Measurements from ENCODE around the gene CHD5. TPM values are rescaled to one million over a fixed set of nuclear protein-coding genes. Genes with fewer than 3 reads are reported as not detected.

CHD5 gene
- total RNA-seq, 1 experiment from 2014 or later, result 0.39 TPM

- H3K4me3 Mint-ChIP-seq (ENCODE audit: unreplicated experiment), result no peak overlapping the region
- no peaks in the 10 kb centered on the region for H3K4me1 Mint-ChIP-seq (ENCODE audit: low read depth, unreplicated experiment)
- Histone ChIP-seq H3K36me3 (ENCODE audit: control insufficient read depth, insufficient read depth, low read length) (no peaks in the 10 kb centered on the region), H3K4me1 (no peaks in the 10 kb centered on the region), H3K27me3 (replicated peaks; ENCODE audit: control insufficient read depth, insufficient read depth, low read length) (no peaks in the 10 kb centered on the region), H3K9me3 (no peaks in the 10 kb centered on the region), H3K4me3 (ENCODE audit: low read depth, low read length) (no peak overlapping the region)
- H3K9me3 Mint-ChIP-seq (ENCODE audit: unreplicated experiment), result no peaks in the 10 kb centered on the region
- no peaks in the 10 kb centered on the region for H3K27me3 Mint-ChIP-seq (ENCODE audit: insufficient read depth, unreplicated experiment)
- CTCF ChIA-PET, result interaction anchor here (0.6 kb wide), 1 partner anchor 279 kb away, joined by 4 read pairs; no protein-coding TSS in a partner anchor
- intact Hi-C loops (cut with micrococcal nuclease; ENCODE audit: unreplicated experiment), result no loop called here
- H3K36me3 Mint-ChIP-seq (ENCODE audit: insufficient read depth, unreplicated experiment), result no peaks in the 10 kb centered on the region
- TF ChIP-seq CTCF (IDR thresholded peaks at IDR 0.05; ENCODE audit: insufficient read depth in 1 of 2, low read depth in 1 of 2, low read length in 1 of 2, severe bottlenecking in 1 of 2, unreplicated experiment in 1 of 2), result peak in 1 of 2 experiments; percentile 46
- H3K27ac Mint-ChIP-seq (ENCODE audit: unreplicated experiment), result no peak overlapping the region
- BruUV-seq (replicated peaks), result no TSS peak
- POLR2A ChIA-PET, result no interaction called here
- DNase-seq, result no peak
Measured at GRCh38 chr1:6171548-6172124, 8.5 kb downstream of the CHD5 start.

- Histone ChIP-seq H3K9me3 (no peaks in the 10 kb centered on the region), H3K36me3 (ENCODE audit: control insufficient read depth, insufficient read depth, low read length) (no peaks in the 10 kb centered on the region), H3K4me1 (no peaks in the 10 kb centered on the region), H3K27me3 (replicated peaks; ENCODE audit: control insufficient read depth, insufficient read depth, low read length) (no peaks in the 10 kb centered on the region), H3K4me3 (ENCODE audit: low read depth, low read length) (no peak overlapping the region)
- Mint-ChIP-seq H3K4me3 (ENCODE audit: unreplicated experiment) (no peak overlapping the region), H3K27me3 (ENCODE audit: insufficient read depth, unreplicated experiment) (no peaks in the 10 kb centered on the region), H3K4me1 (ENCODE audit: low read depth, unreplicated experiment) (no peaks in the 10 kb centered on the region), H3K36me3 (ENCODE audit: insufficient read depth, unreplicated experiment) (no peaks in the 10 kb centered on the region), H3K9me3 (ENCODE audit: unreplicated experiment) (no peaks in the 10 kb centered on the region), H3K27ac (ENCODE audit: unreplicated experiment) (no peak overlapping the region)
- TF ChIP-seq CTCF (IDR thresholded peaks at IDR 0.05; ENCODE audit: insufficient read depth in 1 of 2, low read depth in 1 of 2, low read length in 1 of 2, severe bottlenecking in 1 of 2, unreplicated experiment in 1 of 2), result no peak
- intact Hi-C loops (cut with micrococcal nuclease; ENCODE audit: unreplicated experiment), result no loop called here
- no TSS peak for BruUV-seq (replicated peaks)
- CTCF ChIA-PET, result interaction anchor here (0.6 kb wide), 1 partner anchor 280 kb away, joined by 4 read pairs; no protein-coding TSS in a partner anchor
- DNase-seq, result no peak
- POLR2A ChIA-PET, result no interaction called here
Measured at GRCh38 chr1:6170742-6171201, 9.3 kb downstream of the CHD5 start.

GRCh38 chr1:6170116-6170741 is 9.9 kb downstream of the CHD5 start:
- Mint-ChIP-seq H3K9me3 (ENCODE audit: unreplicated experiment) (no peaks in the 10 kb centered on the region), H3K4me1 (ENCODE audit: low read depth, unreplicated experiment) (no peaks in the 10 kb centered on the region), H3K36me3 (ENCODE audit: insufficient read depth, unreplicated experiment) (no peaks in the 10 kb centered on the region), H3K27me3 (ENCODE audit: insufficient read depth, unreplicated experiment) (no peaks in the 10 kb centered on the region), H3K27ac (ENCODE audit: unreplicated experiment) (no peak overlapping the region), H3K4me3 (ENCODE audit: unreplicated experiment) (no peak overlapping the region)
- Histone ChIP-seq H3K36me3 (ENCODE audit: control insufficient read depth, insufficient read depth, low read length) (no peaks in the 10 kb centered on the region), H3K27me3 (replicated peaks; ENCODE audit: control insufficient read depth, insufficient read depth, low read length) (no peaks in the 10 kb centered on the region), H3K9me3 (no peaks in the 10 kb centered on the region), H3K4me3 (ENCODE audit: low read depth, low read length) (no peak overlapping the region), H3K4me1 (no peaks in the 10 kb centered on the region)
- CTCF ChIA-PET, result no interaction called here
- TF ChIP-seq CTCF (IDR thresholded peaks at IDR 0.05; ENCODE audit: insufficient read depth in 1 of 2, low read depth in 1 of 2, low read length in 1 of 2, severe bottlenecking in 1 of 2, unreplicated experiment in 1 of 2), result no peak
- intact Hi-C loops (cut with micrococcal nuclease; ENCODE audit: unreplicated experiment), result no loop called here
- no peak for DNase-seq
- POLR2A ChIA-PET, result no interaction called here
- BruUV-seq (replicated peaks), result no TSS peak
